HG02571 (cell line): ENCODE measurements around the gene MRPS26.
"Not testable (repeated sequence)": the region's sequence is repeated elsewhere in the genome, so short reads cannot be mapped to it uniquely, and the experiment has no call there.

Experiments
- ATAC-seq: cut with Tn5 transposase; IDR thresholded peaks from one replicate; pipeline ENCODE4 v1.9.1; 2021; ENCODE audit warnings: mild to moderate bottlenecking, moderate library complexity; ENCODE audit not compliant: unreplicated experiment

Gene MRPS26

GRCh38 chr20:3041854-3042409 is 3.9 kb upstream of the MRPS26 start:
- no peak for ATAC-seq

GRCh38 chr20:3042625-3043024 is 3.2 kb upstream of the MRPS26 start:
- no peak for ATAC-seq

- ATAC-seq = no peak
Observed at GRCh38 chr20:3043322-3043721, 2.5 kb upstream of the MRPS26 start, which contains the start of gene GNRH2. Gene GNRH2 (plus strand): TSS chr20:3043622. CDS start chr20:3044415, 793 bp downstream.

GRCh38 chr20:3044336-3044965 is 1.4 kb upstream of the MRPS26 start:
- ATAC-seq = no peak

- peak; percentile 47 for ATAC-seq
Observed at GRCh38 chr20:3045042-3045815, 623 bp upstream of the MRPS26 start.

- ATAC-seq = no peak
Observed at GRCh38 chr20:3046677-3047462, 1.0 kb downstream of the MRPS26 start.

GRCh38 chr20:3047486-3048419 is 1.9 kb downstream of the MRPS26 start:
- ATAC-seq = no peak

- no peak for ATAC-seq
Observed at GRCh38 chr20:3051385-3052019, 5.7 kb downstream of the MRPS26 start.

- ATAC-seq = no peak
Observed at GRCh38 chr20:3059489-3059888, 13.6 kb downstream of the MRPS26 start.

GRCh38 chr20:3064119-3064518 is 18.3 kb downstream of the MRPS26 start:
- not testable (repeated sequence) for ATAC-seq

- ATAC-seq = no peak
Observed at GRCh38 chr20:3067139-3068014, 21.5 kb downstream of the MRPS26 start.

- no peak for ATAC-seq
Observed at GRCh38 chr20:3068075-3068474, 22.2 kb downstream of the MRPS26 start.

- no peak for ATAC-seq
Observed at GRCh38 chr20:3068986-3069900, 23.4 kb downstream of the MRPS26 start.

- no peak for ATAC-seq
Observed at GRCh38 chr20:3070725-3071124, 24.9 kb downstream of the MRPS26 start.

GRCh38 chr20:3071266-3071609 is 25.4 kb downstream of the MRPS26 start:
- ATAC-seq = no peak

- ATAC-seq = no peak
Observed at GRCh38 chr20:3071610-3072529, 26.0 kb downstream of the MRPS26 start, which contains the start of gene OXT. Gene OXT (plus strand): TSS chr20:3071620. CDS start chr20:3071656, 36 bp downstream.
